IPS-20b (cell line): ENCODE measurements around the gene UBE2V1.
"Not testable (repeated sequence)": the region's sequence is repeated elsewhere in the genome, so short reads cannot be mapped to it uniquely, and the experiment has no call there.

Experiments used
- H3K27ac ChIP-seq: one replicate; pipeline ENCODE4 v1.5.1; 2013; ENCODE audit warnings: low read length
- H3K27me3 ChIP-seq: 2 replicates; pipeline ENCODE4 v1.6.1; 2013; ENCODE audit warnings: mild to moderate bottlenecking, low read length, inconsistent platforms; ENCODE audit not compliant: insufficient read depth
- H3K36me3 ChIP-seq: 2 replicates; pipeline ENCODE4 v1.6.1; 2013; ENCODE audit warnings: low read depth, mild to moderate bottlenecking, inconsistent platforms, low read length, moderate library complexity; ENCODE audit not compliant: insufficient read depth
- H3K4me1 ChIP-seq: 2 replicates; pipeline ENCODE4 v1.6.1; 2013; ENCODE audit warnings: mild to moderate bottlenecking, control low read depth, inconsistent platforms, low read length, moderate library complexity; ENCODE audit not compliant: insufficient read depth
- H3K4me3 ChIP-seq: 2 replicates; pipeline ENCODE4 v1.5.1; 2013; ENCODE audit warnings: mild to moderate bottlenecking, low read length, inconsistent platforms
- H3K9ac ChIP-seq: 2 replicates; pipeline ENCODE4 v1.6.1; 2013; ENCODE audit warnings: low read depth, mild to moderate bottlenecking, inconsistent platforms, low read length, moderate library complexity
- H3K9me3 ChIP-seq: 2 replicates; pipeline ENCODE4 v1.6.1; 2013; ENCODE audit warnings: mild to moderate bottlenecking, low read depth, low read length, inconsistent platforms; ENCODE audit not compliant: insufficient read depth

UBE2V1 gene

GRCh38 chr20:50145566-50145965, 32.6 kb upstream of the UBE2V1 start:
- Histone ChIP-seq H3K9ac (no peak overlapping the region), H3K36me3 (peaks cover 29% of the 10 kb centered on the region), H3K27me3 (no peaks in the 10 kb centered on the region), H3K4me3 (no peak overlapping the region), H3K9me3 (no peaks in the 10 kb centered on the region), H3K27ac (no peak overlapping the region), H3K4me1 (peaks cover 10% of the 10 kb centered on the region)

DNA sequence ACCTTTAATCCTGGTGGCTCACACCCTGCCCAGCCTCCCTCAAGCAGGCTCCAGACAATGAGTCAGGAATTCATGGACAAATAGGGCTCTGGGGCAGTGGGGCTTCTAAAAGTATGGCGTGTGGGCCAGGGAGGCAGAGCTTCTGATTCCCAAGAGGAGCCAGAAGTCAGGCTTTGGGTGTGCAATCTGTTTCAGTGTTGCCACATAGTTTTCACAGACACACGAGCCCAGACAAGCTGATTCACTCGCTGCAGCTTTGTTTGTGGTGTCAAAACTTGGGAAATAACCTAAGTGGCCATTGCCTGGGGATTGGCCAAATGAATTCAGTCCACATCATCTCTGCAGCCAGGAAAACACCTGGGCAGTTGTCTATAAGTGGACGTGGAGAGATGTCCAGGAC, 31.4 kb upstream of the UBE2V1 start:
- H3K4me3 ChIP-seq, result no peak overlapping the region
- no peaks in the 10 kb centered on the region for H3K9me3 ChIP-seq
- H3K9ac ChIP-seq, result no peak overlapping the region
- H3K27ac ChIP-seq, result no peak overlapping the region
- H3K4me1 ChIP-seq, result peaks cover 10% of the 10 kb centered on the region
- H3K36me3 ChIP-seq, result peaks cover 31% of the 10 kb centered on the region
- no peaks in the 10 kb centered on the region for H3K27me3 ChIP-seq

GRCh38 chr20:50142812-50143211, 29.9 kb upstream of the UBE2V1 start:
- no peaks in the 10 kb centered on the region for H3K9me3 ChIP-seq
- H3K27me3 ChIP-seq, result no peaks in the 10 kb centered on the region
- peaks cover 10% of the 10 kb centered on the region for H3K4me1 ChIP-seq
- H3K9ac ChIP-seq, result peak overlapping the region; percentile 6; the same call in 1 of the 2 replicates
- peaks cover 26% of the 10 kb centered on the region for H3K36me3 ChIP-seq
- no peak overlapping the region for H3K27ac ChIP-seq
- no peak overlapping the region for H3K4me3 ChIP-seq

GRCh38 chr20:50141811-50142561, 29.0 kb upstream of the UBE2V1 start:
- Histone ChIP-seq H3K27ac (no peak overlapping the region), H3K4me1 (peaks cover 5% of the 10 kb centered on the region), H3K9me3 (no peaks in the 10 kb centered on the region), H3K36me3 (peaks cover 30% of the 10 kb centered on the region), H3K9ac (no peak overlapping the region), H3K4me3 (no peak overlapping the region), H3K27me3 (no peaks in the 10 kb centered on the region)

- Histone ChIP-seq H3K4me3 (no peak overlapping the region), H3K27ac (no peak overlapping the region), H3K9me3 (no peaks in the 10 kb centered on the region), H3K36me3 (peaks cover 33% of the 10 kb centered on the region), H3K27me3 (no peaks in the 10 kb centered on the region), H3K4me1 (peaks cover 5% of the 10 kb centered on the region; the same call in 1 of the 2 replicates), H3K9ac (no peak overlapping the region)
Measured at GRCh38 chr20:50141018-50141675, 28.2 kb upstream of the UBE2V1 start.

DNA sequence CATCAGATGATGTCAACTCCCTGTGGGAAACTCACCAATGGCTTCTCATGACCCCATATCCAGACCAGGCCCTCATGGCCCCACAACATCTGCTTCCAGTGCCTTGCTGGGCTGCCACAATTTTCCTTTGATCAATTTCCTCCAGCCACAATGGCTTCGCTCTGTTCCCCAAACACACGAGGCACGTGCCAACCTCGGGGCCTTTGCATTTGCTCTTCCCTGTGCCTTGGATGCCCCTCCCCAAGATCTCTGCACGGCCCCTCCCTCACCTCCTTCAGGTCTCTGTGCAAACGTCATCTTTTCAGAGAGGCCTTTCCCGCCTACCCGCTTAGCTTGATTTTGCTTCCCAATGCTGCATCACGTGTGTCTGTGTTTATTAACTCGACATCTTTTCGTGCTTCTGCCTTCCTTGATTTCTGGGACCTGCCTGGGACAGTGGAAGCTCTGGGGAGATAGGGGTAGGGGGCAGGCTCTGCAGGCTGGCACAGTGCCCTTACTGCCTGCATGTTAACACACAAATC, 27.4 kb upstream of the UBE2V1 start:
- peaks cover 39% of the 10 kb centered on the region for H3K36me3 ChIP-seq
- no peaks in the 10 kb centered on the region for H3K27me3 ChIP-seq
- H3K9me3 ChIP-seq, result no peaks in the 10 kb centered on the region
- peaks cover 5% of the 10 kb centered on the region; the same call in 1 of the 2 replicates for H3K4me1 ChIP-seq
- no peak overlapping the region for H3K9ac ChIP-seq
- H3K4me3 ChIP-seq, result no peak overlapping the region
- H3K27ac ChIP-seq, result no peak overlapping the region

- 0 out of 2 replicates have a peak overlapping the region, but pooled peaks have one; percentile 29 for H3K9ac ChIP-seq
- H3K36me3 ChIP-seq, result peaks cover 39% of the 10 kb centered on the region
- H3K4me3 ChIP-seq, result no peak overlapping the region
- H3K27ac ChIP-seq, result no peak overlapping the region
- no peaks in the 10 kb centered on the region for H3K9me3 ChIP-seq
- H3K4me1 ChIP-seq, result peaks cover 5% of the 10 kb centered on the region; the same call in 1 of the 2 replicates
- no peaks in the 10 kb centered on the region for H3K27me3 ChIP-seq
Measured at GRCh38 chr20:50138479-50139393, 25.8 kb upstream of the UBE2V1 start.

- H3K4me1 ChIP-seq, result peaks cover 2% of the 10 kb centered on the region; the same call in 1 of the 2 replicates
- no peaks in the 10 kb centered on the region for H3K27me3 ChIP-seq
- H3K27ac ChIP-seq, result no peak overlapping the region
- no peaks in the 10 kb centered on the region for H3K9me3 ChIP-seq
- H3K36me3 ChIP-seq, result peaks cover 41% of the 10 kb centered on the region
- H3K4me3 ChIP-seq, result no peak overlapping the region
- H3K9ac ChIP-seq, result no peak overlapping the region
Measured at GRCh38 chr20:50138120-50138478, 25.1 kb upstream of the UBE2V1 start.

DNA sequence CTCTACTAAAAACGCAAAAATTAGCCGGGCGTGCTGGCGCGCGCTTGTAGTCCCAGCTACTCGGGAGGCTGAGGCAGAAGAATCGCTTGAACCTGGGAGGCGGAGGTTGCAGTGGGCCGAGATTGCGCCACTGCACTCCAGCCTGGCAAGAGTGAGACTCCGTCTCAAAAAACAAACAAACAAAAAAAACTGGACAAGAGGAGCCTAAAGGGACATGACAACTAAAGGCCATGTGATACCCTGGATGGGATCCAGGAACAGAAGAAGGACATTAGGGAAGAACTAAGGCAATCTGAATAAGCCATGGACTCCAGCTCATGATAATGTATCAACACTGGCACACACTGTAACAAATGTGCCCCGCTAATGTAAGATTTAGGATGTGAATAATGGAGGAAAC, 24.8 kb upstream of the UBE2V1 start:
- not testable (repeated sequence) for H3K27me3 ChIP-seq, H3K4me3 ChIP-seq, H3K27ac ChIP-seq, H3K9ac ChIP-seq, H3K9me3 ChIP-seq, H3K4me1 ChIP-seq
- peaks cover 44% of the 10 kb centered on the region for H3K36me3 ChIP-seq

DNA sequence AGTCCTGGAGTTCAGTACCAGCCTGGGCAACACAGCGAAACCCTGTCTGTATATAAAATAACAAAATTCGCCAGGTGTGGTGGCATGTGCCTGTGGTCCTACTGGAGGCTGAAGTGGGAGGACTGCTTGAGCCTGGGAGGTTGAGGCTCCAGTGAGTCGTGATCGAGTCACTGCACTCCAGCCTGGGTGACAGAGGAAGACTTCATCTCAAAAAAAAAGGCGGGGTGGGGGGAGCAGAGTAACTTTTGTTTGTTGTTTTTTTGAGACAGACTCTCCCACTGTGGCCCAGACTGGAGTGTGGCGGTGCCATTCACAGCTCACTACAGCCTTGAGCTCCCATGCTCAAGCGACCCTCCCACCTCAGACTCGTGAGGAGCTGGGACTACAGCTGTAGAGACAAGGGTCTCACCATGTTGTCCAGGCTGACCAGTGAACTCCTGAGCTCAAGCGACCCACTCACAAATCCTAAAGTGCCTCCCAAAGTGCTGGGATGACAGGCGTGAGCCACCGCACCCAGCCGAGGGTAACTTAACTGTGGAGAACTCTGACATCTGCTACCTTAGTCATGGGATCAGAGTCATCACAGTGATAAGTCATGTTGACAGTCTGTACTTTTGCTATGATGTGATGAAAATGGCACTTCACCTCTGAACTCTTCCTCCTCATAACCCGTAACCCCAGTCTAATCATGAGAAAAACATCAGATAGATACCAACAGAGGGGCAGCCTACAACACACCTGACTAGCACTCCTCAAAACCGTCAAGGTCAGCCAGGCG, 24.1 kb upstream of the UBE2V1 start:
- no peak overlapping the region for H3K27ac ChIP-seq
- peaks cover 43% of the 10 kb centered on the region for H3K36me3 ChIP-seq
- no peak overlapping the region for H3K9ac ChIP-seq
- no peak overlapping the region for H3K4me3 ChIP-seq
- H3K27me3 ChIP-seq, result no peaks in the 10 kb centered on the region
- no peaks in the 10 kb centered on the region for H3K9me3 ChIP-seq
- no peaks in the 10 kb centered on the region for H3K4me1 ChIP-seq

GRCh38 chr20:50135157-50135556, 22.2 kb upstream of the UBE2V1 start:
- not testable (repeated sequence) for H3K27me3 ChIP-seq, H3K4me1 ChIP-seq, H3K9ac ChIP-seq, H3K9me3 ChIP-seq, H3K27ac ChIP-seq, H3K4me3 ChIP-seq
- H3K36me3 ChIP-seq, result peaks cover 34% of the 10 kb centered on the region
